K562 (cell line): ENCODE measurements around the gene OXLD1. TPM values are rescaled to one million over a fixed set of nuclear protein-coding genes. Genes with fewer than 3 reads are reported as not detected.

Source experiments
- ETV1 ChIP-seq: fragments of 450-650 bp; conservative IDR thresholded peaks from 2 replicates; pipeline ENCODE4 v1.6.1; 2016; ENCODE audit warnings: missing genetic modification characterization, control low read depth, low read depth, missing compliant biosample characterization
- GATAD2B ChIP-seq: fragments of 450-650 bp; IDR thresholded peaks from 2 replicates; pipeline ENCODE4 v1.6.1; 2017; ENCODE audit warnings: mild to moderate bottlenecking, borderline replicate concordance
- HMGXB4 ChIP-seq: sonication (generic); formaldehyde crosslinking; IDR thresholded peaks from 2 replicates; pipeline ENCODE4 v1.8.1; 2023; ENCODE audit warnings: mild to moderate bottlenecking, missing genetic modification reagents
- KLF1 ChIP-seq: fragments of 450-650 bp; IDR thresholded peaks from 2 replicates; pipeline ENCODE4 v1.6.1; 2016; ENCODE audit warnings: missing genetic modification characterization, missing compliant biosample characterization
- L3MBTL2 ChIP-seq: fragments of 450-650 bp; IDR thresholded peaks from 2 replicates; pipeline ENCODE4 v1.6.1; 2016; ENCODE audit warnings: mild to moderate bottlenecking, moderate library complexity
- MLLT1 ChIP-seq, 2 experiments: fragments of 450-650 bp; IDR thresholded peaks; 2 replicates each; pipeline ENCODE4 v1.6.1; 2016
- MXD1 ChIP-seq: fragments of 250-450 bp; sonication (Bioruptor Pico); IDR thresholded peaks from 2 replicates; pipeline ENCODE4 v1.8.0; 2021; ENCODE audit warnings: borderline replicate concordance, mild to moderate bottlenecking, moderate library complexity; ENCODE audit not compliant: poor library complexity, severe bottlenecking
- NCOA2 ChIP-seq, 2 experiments: fragments of 450-650 bp; IDR thresholded peaks; 2 replicates each; pipeline ENCODE4 v1.6.1; 2018; ENCODE audit warnings: mild to moderate bottlenecking in 2 of 2, moderate library complexity in 1 of 2; ENCODE audit not compliant: partially characterized antibody in 2 of 2
- NCOA6 ChIP-seq: fragments of 450-650 bp; IDR thresholded peaks from 2 replicates; pipeline ENCODE4 v1.6.1; 2017; ENCODE audit warnings: mild to moderate bottlenecking
- NFRKB ChIP-seq: fragments of 450-650 bp; IDR thresholded peaks from 2 replicates; pipeline ENCODE4 v1.6.1; 2016; ENCODE audit warnings: low read depth
- POU5F1 ChIP-seq: fragments of 150-350 bp; IDR thresholded peaks from 2 replicates; pipeline ENCODE4 v1.6.1; 2014; ENCODE audit warnings: borderline replicate concordance, low read length, low read depth, mild to moderate bottlenecking; ENCODE audit not compliant: partially characterized antibody
- SAFB2 ChIP-seq: fragments of 200-400 bp; formaldehyde crosslinking; IDR thresholded peaks from 2 replicates; pipeline ENCODE4 v1.6.1; 2018; ENCODE audit warnings: borderline replicate concordance, low read length, low read depth, moderate library complexity; ENCODE audit not compliant: severe bottlenecking
- SFPQ ChIP-seq: fragments of 200-400 bp; formaldehyde crosslinking; IDR thresholded peaks from 2 replicates; pipeline ENCODE4 v1.6.1; 2017; ENCODE audit warnings: mild to moderate bottlenecking, low read depth, low read length, moderate library complexity
- SMARCA5 ChIP-seq: fragments of 450-650 bp; IDR thresholded peaks from 2 replicates; pipeline ENCODE4 v1.6.1; 2016
- SMARCC2 ChIP-seq: fragments of 450-650 bp; IDR thresholded peaks from 2 replicates; pipeline ENCODE4 v1.6.1; 2017; ENCODE audit warnings: antibody characterized with exemption, moderate library complexity, mild to moderate bottlenecking, low read depth
- SPI1 ChIP-seq: IDR thresholded peaks from 2 replicates; pipeline ENCODE4 v1.6.1; 2011; ENCODE audit warnings: low read depth, low read length, control low read depth, borderline replicate concordance
- SRF ChIP-seq, 2 experiments: fragments of 250-450, 450-650 bp in 1 of 2; sonication (Bioruptor Pico) in 1 of 2; sonication (generic) in 1 of 2; formaldehyde crosslinking; IDR thresholded peaks; 2 replicates each; pipeline versions ENCODE4 v1.5.0 to v1.5.1; 2020 to 2022; ENCODE audit warnings: mild to moderate bottlenecking in 1 of 2, missing genetic modification reagents in 1 of 2
- SRSF9 ChIP-seq: fragments of 200-400 bp; formaldehyde crosslinking; IDR thresholded peaks from 2 replicates; pipeline ENCODE4 v1.6.1; 2017; ENCODE audit warnings: low read depth, low read length, borderline replicate concordance
- TARDBP ChIP-seq: fragments of 450-650 bp; IDR thresholded peaks from 2 replicates; pipeline ENCODE4 v1.6.1; 2016
- ZBTB8A ChIP-seq: fragments of 450-650 bp; IDR thresholded peaks from 2 replicates; pipeline ENCODE4 v1.6.1; 2018; ENCODE audit warnings: mild to moderate bottlenecking, moderate library complexity; ENCODE audit not compliant: partially characterized antibody
- ZEB2 ChIP-seq: fragments of 450-650 bp; IDR thresholded peaks from 2 replicates; pipeline ENCODE4 v1.6.1; 2016
- ZNF140 ChIP-seq: fragments of 250-450 bp; sonication (Bioruptor Pico); IDR thresholded peaks from 2 replicates; pipeline ENCODE4 v1.8.0; 2021; ENCODE audit warnings: moderate library complexity, mild to moderate bottlenecking, inconsistent platforms
- ZNF717 ChIP-seq: fragments of 250-450 bp; sonication (Bioruptor Pico); IDR thresholded peaks from 2 replicates; pipeline ENCODE4 v1.5.0; 2021
- polyA plus RNA-seq, 8 experiments: library from polyadenylated mRNA; depleted of rRNA in 4 of 8; stranded (reverse) in 5 of 8; unstranded in 3 of 8; fragments of >200 nt; fragmentation: Nextera tagmentation in 2 of 8; fragmentation: Illumina TruSeq in 1 of 8; extraction: Ambion mirVana in 2 of 8; extraction: Trizol in 1 of 8; gene quantifications; 2 replicates each; pipeline versions ENCODE4 v1.2.1 to v1.2.3, GENCODE V29; 2011 to 2014; ENCODE audit warnings: inconsistent platforms in 1 of 8, missing spikeins in 1 of 8
- total RNA-seq, 7 experiments: library from RNA; depleted of rRNA in 6 of 7; stranded (reverse); fragments of >200 nt in 6 of 7; fragmentation: Illumina TruSeq in 2 of 7; extraction: Trizol in 2 of 7; gene quantifications; 2 replicates each; pipeline versions ENCODE4 v1.2.1 to v1.2.3, GENCODE V29; 2011 to 2021; ENCODE audit warnings: low replicate concordance in 1 of 7

Gene OXLD1
- total and polyA plus RNA-seq, 9 of the 15 experiments (the other 6 are each of a cell fraction or from before 2014, with no cell fraction given) = 4.4 to 115 (median 29.3) TPM

- TF ChIP-seq ZBTB8A (no peak), SRF (CRISPR knock-in tag; IDR thresholded peaks at IDR 0.05) (peak in 1 of 2 experiments; percentile 55; a peak in 2 of 4 replicates), SPI1 (peak; percentile 98), HMGXB4 (no peak; the same call in 1 of the 2 replicates), NCOA6 (no peak), KLF1 (tag) (no peak), ETV1 (tag) (peak; percentile 55; the same call in 1 of the 2 replicates), MXD1 (CRISPR knock-in tag) (no peak), SMARCA5 (no peak), SFPQ (no peak), POU5F1 (no peak), ZEB2 (no peak), L3MBTL2 (peak; percentile 62), NCOA2 (IDR thresholded peaks at IDR 0.05; ENCODE audit: partially characterized antibody in 2 of 2) (no peak), GATAD2B (peak; percentile 97), SMARCC2 (no peak), MLLT1 (IDR thresholded peaks at IDR 0.05) (0 out of 4 replicates have a peak, but pooled peaks of 1 of the 2 experiments have one; percentile 6), ZNF140 (CRISPR knock-in tag) (no peak), ZNF717 (CRISPR knock-in tag) (no peak), NFRKB (0 out of 2 replicates have a peak, but pooled peaks have one; percentile 9), SAFB2 (no peak), TARDBP (no peak; the same call in 1 of the 2 replicates), SRSF9 (no peak)
Observed at GRCh38 chr17:81666342-81667191, at the start of gene OXLD1, which contains the start of gene CCDC137 (continued).
